ENCODE data around the gene GABRQ.
"Not testable (repeated sequence)": the region's sequence is repeated elsewhere in the genome, so short reads cannot be mapped to it uniquely, and the experiment has no call there.

The GABRQ gene

DNA sequence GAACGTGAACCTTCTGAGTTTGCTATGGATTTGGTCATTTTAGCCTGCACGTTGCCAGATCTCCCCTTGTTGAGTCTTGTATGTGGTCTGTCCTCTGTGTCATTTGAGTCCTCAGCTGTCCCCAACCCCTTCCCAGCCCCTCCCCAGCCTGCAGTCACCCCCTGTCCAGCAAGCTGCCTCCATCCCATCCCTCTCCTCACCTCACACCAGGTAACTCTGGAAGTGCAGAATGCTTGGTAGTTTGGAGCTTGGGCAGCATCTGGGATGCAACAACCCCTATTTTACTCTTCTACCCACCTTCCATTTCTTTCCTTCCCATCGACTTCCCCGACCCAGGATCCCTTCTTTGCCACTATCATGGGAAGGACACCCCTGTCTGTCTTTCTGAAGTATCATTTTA, 18.4 kb downstream of the GABRQ start:
- DNase-seq (ENCODE audit: low read depth, low spot score), result no peak
- no peak overlapping the region for H3K4me3 ChIP-seq (ENCODE audit: low read depth, low read length)
- in situ Hi-C loops (cut with HindIII; ENCODE audit: low sequenced_read_pairs), result no loop called here
- TF ChIP-seq, protein P1, sequence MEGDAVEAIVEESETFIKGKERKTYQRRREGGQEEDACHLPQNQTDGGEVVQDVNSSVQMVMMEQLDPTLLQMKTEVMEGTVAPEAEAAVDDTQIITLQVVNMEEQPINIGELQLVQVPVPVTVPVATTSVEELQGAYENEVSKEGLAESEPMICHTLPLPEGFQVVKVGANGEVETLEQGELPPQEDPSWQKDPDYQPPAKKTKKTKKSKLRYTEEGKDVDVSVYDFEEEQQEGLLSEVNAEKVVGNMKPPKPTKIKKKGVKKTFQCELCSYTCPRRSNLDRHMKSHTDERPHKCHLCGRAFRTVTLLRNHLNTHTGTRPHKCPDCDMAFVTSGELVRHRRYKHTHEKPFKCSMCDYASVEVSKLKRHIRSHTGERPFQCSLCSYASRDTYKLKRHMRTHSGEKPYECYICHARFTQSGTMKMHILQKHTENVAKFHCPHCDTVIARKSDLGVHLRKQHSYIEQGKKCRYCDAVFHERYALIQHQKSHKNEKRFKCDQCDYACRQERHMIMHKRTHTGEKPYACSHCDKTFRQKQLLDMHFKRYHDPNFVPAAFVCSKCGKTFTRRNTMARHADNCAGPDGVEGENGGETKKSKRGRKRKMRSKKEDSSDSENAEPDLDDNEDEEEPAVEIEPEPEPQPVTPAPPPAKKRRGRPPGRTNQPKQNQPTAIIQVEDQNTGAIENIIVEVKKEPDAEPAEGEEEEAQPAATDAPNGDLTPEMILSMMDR (IDR thresholded peaks at IDR 0.05; ENCODE audit: low read depth, low read length), result no peak

GRCh38 chrX:152656890-152657289, 19.2 kb downstream of the GABRQ start:
- no peak overlapping the region for H3K4me3 ChIP-seq (ENCODE audit: low read depth, low read length)
- in situ Hi-C loops (cut with HindIII; ENCODE audit: low sequenced_read_pairs), result no loop called here
- DNase-seq (ENCODE audit: low read depth, low spot score), result no peak
- TF ChIP-seq, protein P1 (IDR thresholded peaks at IDR 0.05; ENCODE audit: low read depth, low read length), result no peak

GRCh38 chrX:152658302-152658701, 20.6 kb downstream of the GABRQ start:
- TF ChIP-seq, protein P1 (IDR thresholded peaks at IDR 0.05; ENCODE audit: low read depth, low read length), result no peak
- no peak overlapping the region for H3K4me3 ChIP-seq (ENCODE audit: low read depth, low read length)
- in situ Hi-C loops (cut with HindIII; ENCODE audit: low sequenced_read_pairs), result no loop called here
- DNase-seq (ENCODE audit: low read depth, low spot score), result no peak

- TF ChIP-seq, protein P1 (IDR thresholded peaks at IDR 0.05; ENCODE audit: low read depth, low read length), result no peak
- no peak for DNase-seq (ENCODE audit: low read depth, low spot score)
- no peak overlapping the region for H3K4me3 ChIP-seq (ENCODE audit: low read depth, low read length)
- in situ Hi-C loops (cut with HindIII; ENCODE audit: low sequenced_read_pairs), result no loop called here
Observed at GRCh38 chrX:152663086-152663485, 25.4 kb downstream of the GABRQ start.

DNA sequence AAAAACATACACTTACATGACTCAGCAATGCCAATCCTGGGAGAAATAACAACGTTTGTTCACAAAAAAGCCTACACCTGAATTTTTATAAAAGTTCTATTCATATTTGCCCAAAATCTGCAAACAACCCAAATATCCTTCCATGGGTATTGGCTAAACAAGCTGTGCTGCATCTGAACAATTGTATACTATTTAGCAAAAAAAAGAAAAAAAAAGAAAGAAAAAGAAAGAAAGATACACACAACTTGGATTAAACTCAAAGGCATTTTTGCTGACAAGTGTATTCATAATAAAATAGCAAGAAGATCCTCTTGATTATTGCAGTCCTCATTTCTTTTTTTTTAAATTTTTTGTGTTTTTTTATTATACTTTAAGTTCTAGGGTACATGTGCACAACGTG, 36.4 kb downstream of the GABRQ start:
- no peak overlapping the region for H3K4me3 ChIP-seq (ENCODE audit: low read depth, low read length)
- TF ChIP-seq, protein P1 (IDR thresholded peaks at IDR 0.05; ENCODE audit: low read depth, low read length), result no peak
- no peak for DNase-seq (ENCODE audit: low read depth, low spot score)
- in situ Hi-C loops (cut with HindIII; ENCODE audit: low sequenced_read_pairs), result no loop called here

- H3K4me3 ChIP-seq (ENCODE audit: low read depth, low read length); in situ Hi-C loops (cut with HindIII; ENCODE audit: low sequenced_read_pairs); DNase-seq (ENCODE audit: low read depth, low spot score): not testable (repeated sequence)
Observed at GRCh38 chrX:152674652-152675051, 37.0 kb downstream of the GABRQ start.

DNA sequence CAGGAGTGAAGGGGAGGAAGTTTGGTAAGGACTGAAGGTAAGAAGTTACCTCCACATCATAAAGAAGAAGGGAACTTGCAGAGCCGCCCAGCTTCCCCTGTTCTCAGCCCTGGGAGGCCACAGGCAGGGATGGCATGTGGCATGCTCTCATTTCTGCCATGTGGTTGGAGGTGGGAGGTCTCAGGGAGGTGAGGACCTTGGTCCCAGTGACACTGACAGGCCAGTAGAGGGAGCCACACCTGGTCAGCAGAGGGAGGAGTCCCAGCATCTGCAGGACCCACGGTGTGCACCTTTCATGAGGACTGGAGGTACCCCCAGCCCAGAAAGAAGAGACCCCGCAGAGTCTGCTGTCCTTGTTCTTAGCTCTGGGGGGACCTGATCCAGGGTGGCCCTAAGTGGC, 43.3 kb downstream of the GABRQ start:
- DNase-seq (ENCODE audit: low read depth, low spot score); H3K4me3 ChIP-seq (ENCODE audit: low read depth, low read length); in situ Hi-C loops (cut with HindIII; ENCODE audit: low sequenced_read_pairs): not testable (repeated sequence)

GRCh38 chrX:152697952-152698931, 60.5 kb downstream of the GABRQ start, which contains the start of gene MAGEA3:
TSS of gene MAGEA3 (plus strand) at chrX:152698794. CDS start at chrX:152700833, 2,039 bp downstream.
- in situ Hi-C loops (cut with HindIII; ENCODE audit: low sequenced_read_pairs); H3K4me3 ChIP-seq (ENCODE audit: low read depth, low read length); DNase-seq (ENCODE audit: low read depth, low spot score): not testable (repeated sequence)

DNA sequence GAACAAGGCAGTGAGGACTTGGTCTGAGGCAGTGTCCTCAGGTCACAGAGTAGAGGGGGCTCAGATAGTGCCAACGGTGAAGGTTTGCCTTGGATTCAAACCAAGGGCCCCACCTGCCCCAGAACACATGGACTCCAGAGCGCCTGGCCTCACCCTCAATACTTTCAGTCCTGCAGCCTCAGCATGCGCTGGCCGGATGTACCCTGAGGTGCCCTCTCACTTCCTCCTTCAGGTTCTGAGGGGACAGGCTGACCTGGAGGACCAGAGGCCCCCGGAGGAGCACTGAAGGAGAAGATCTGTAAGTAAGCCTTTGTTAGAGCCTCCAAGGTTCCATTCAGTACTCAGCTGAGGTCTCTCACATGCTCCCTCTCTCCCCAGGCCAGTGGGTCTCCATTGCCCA, 62.7 kb downstream of the GABRQ start:
- H3K4me3 ChIP-seq (ENCODE audit: low read depth, low read length); DNase-seq (ENCODE audit: low read depth, low spot score); in situ Hi-C loops (cut with HindIII; ENCODE audit: low sequenced_read_pairs): not testable (repeated sequence)

DNA sequence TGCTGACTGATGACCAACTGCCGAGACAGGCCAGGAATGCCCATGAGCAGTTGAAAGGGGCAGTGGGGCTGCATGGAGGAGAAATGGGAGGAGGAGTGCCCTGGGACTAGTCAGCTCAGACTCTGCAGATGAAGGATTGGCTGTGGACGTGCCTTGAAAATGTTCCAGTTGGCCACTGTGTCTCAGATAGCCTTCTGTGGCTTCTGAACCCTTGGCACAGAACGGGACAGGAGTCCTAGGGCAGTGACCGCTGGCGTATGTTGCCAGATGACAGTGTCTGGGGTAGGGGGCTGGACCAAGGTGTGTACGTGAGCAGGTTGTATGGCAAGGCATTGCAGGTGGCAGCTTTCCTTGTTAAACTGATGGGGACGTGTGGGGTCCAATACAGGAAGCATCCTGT, 68.8 kb downstream of the GABRQ start:
- H3K4me3 ChIP-seq (ENCODE audit: low read depth, low read length); DNase-seq (ENCODE audit: low read depth, low spot score); in situ Hi-C loops (cut with HindIII; ENCODE audit: low sequenced_read_pairs): not testable (repeated sequence)

All from astrocyte of the spinal cord (primary cell).